Measurements from ENCODE around the gene WWTR1.

- TF ChIP-seq CTCF (conservative IDR thresholded peaks at IDR 0.05) = no peak
- no peak for TF ChIP-seq EZH2 (IDR thresholded peaks at IDR 0.05; ENCODE audit: low read depth)
These were observed 42.0 kb downstream of the WWTR1 start for GRCh38 chr3:149615731-149616221.
